SH-SY5Y (cell line): Measurements from ENCODE around the gene DIS3L2.

Experiments
- GATA2 ChIP-seq: IDR thresholded peaks from 2 replicates; pipeline ENCODE4 v1.6.1; 2011; ENCODE audit warnings: mild to moderate bottlenecking, low read depth, low read length
- GATA3 ChIP-seq: IDR thresholded peaks from 2 replicates; pipeline ENCODE4 v1.6.1; 2011; ENCODE audit warnings: low read depth, mild to moderate bottlenecking, low read length, moderate library complexity

DNA sequence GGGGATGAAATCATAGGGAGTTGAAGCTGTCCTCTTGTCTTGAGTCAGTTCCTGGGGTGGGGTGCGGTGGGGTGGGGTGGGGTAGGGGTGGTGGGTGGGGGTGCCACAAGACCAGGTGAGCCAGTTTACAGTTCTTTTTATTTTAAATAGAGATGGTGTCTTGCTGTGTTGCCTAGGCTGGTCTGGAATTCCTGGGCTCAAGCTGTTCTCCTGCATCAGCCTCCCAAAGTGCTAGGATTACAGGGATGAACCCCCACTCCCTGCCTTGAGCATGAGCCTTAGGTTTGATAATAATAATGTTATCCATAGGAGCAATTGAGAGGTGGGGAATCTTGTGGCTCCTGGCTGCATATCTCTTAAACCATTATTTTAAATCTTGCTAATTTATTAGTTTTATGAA is 234.0 kb downstream of the DIS3L2 start:
- no peak for TF ChIP-seq GATA2
- TF ChIP-seq GATA3, result no peak
